Kidney (tissue), 14 donors: Measurements from ENCODE around the gene RGS3. TPM values are rescaled to one million over a fixed set of nuclear protein-coding genes. Genes with fewer than 3 reads are reported as not detected.
"Not testable (repeated sequence)": the region's sequence is repeated elsewhere in the genome, so short reads cannot be mapped to it uniquely, and the experiment has no call there.

ENCODE experiments used
- DNase-seq, 5 donors: peaks; one replicate each; pipeline ENCODE4 v3.0.0-alpha.2; 2013 to 2020
- FAIRE-seq: peaks from 2 replicates; lab custom pipeline; 2012; peaks lifted over from hg19 to GRCh38; lab: Jason Lieb, UNC
- H3K27ac ChIP-seq, 2 donors: one replicate each; pipeline ENCODE4 v1.7.0; 2013; ENCODE audit warnings: low read depth in 2 of 2, low read length in 2 of 2, inconsistent platforms in 1 of 2
- H3K27me3 ChIP-seq: one replicate; pipeline ENCODE4 v1.7.1; 2013; ENCODE audit warnings: low read length, inconsistent platforms; ENCODE audit not compliant: control insufficient read depth, insufficient read depth
- H3K36me3 ChIP-seq, 3 donors: one replicate each; pipeline versions ENCODE4 v1.7.0 to v1.7.1; 2013; ENCODE audit warnings: low read length in 3 of 3, control low read depth in 1 of 3, inconsistent platforms in 1 of 3; ENCODE audit not compliant: insufficient read depth in 3 of 3, control insufficient read depth in 2 of 3
- H3K4me1 ChIP-seq, 3 donors: one replicate each; pipeline versions ENCODE4 v1.7.0 to v1.7.1; 2013; ENCODE audit warnings: low read length in 3 of 3, inconsistent platforms in 1 of 3, low read depth in 1 of 3; ENCODE audit not compliant: control insufficient read depth in 2 of 3, insufficient read depth in 2 of 3
- H3K4me3 ChIP-seq, 3 donors: one replicate each; pipeline versions ENCODE4 v1.7.0 to v1.8.1; 2013; ENCODE audit warnings: low read length in 3 of 3, control low read depth in 1 of 3, inconsistent platforms in 1 of 3
- H3K9ac ChIP-seq, 3 donors: one replicate each; pipeline versions ENCODE4 v1.7.0 to v1.7.1; 2013; ENCODE audit warnings: low read length in 3 of 3, control low read depth in 1 of 3, inconsistent platforms in 1 of 3
- H3K9me3 ChIP-seq, 3 donors: one replicate each; pipeline versions ENCODE4 v1.7.0 to v1.7.1; 2013; ENCODE audit warnings: low read length in 3 of 3, control low read depth in 1 of 3, inconsistent platforms in 1 of 3; ENCODE audit not compliant: control insufficient read depth in 2 of 3, insufficient read depth in 1 of 3
- CTCF ChIP-seq: IDR thresholded peaks from 3 replicates; pipeline ENCODE4 v1.5.1; 2012; ENCODE audit warnings: mild to moderate bottlenecking, moderate library complexity, borderline replicate concordance; ENCODE audit not compliant: insufficient read depth; ENCODE audit errors: extremely low read depth
- intact Hi-C: fragments of 100-400 bp; cut with DNase I; formaldehyde crosslinking; loops from one replicate; pipeline ENCODE4 v1.11.1; 2022
- polyA plus RNA-seq: library from polyadenylated mRNA; stranded (reverse); fragments of 350-450 nt; fragmentation: Illumina TruSeq; extraction: RNeasy Lipid Tissue Mini Kit (QIAGEN cat#74804); gene quantifications from one replicate; pipeline ENCODE4 v1.2.3, GENCODE V29; 2014; ENCODE audit warnings: low read depth, low replicate concordance; ENCODE audit not compliant: insufficient read depth
- total RNA-seq: library from RNA; stranded (reverse); fragmentation: NEBNext Ultra II Directional; extraction: Animal tissue kit (Norgen Biotek cat#: 25700); gene quantifications from one replicate; pipeline ENCODE4 v1.2.1, GENCODE V29; 2021
- donor health status: control.
- donor health status: control.
- donor health status: control.
- donor health status: control.
- donor health status: control.
- donor health status: DM: yes; HTN: yes; CAD: no.
- donor health status: Normal renal cell carcinoma (clear cell type).

RGS3 gene
- total and polyA plus RNA-seq, 2 donors from 2014 or later = 114 to 137 TPM

GRCh38 chr9:113436728-113437515 is 26.6 kb upstream of the RGS3 start:
- Histone ChIP-seq H3K9ac (no peak overlapping the region), H3K4me1 (no peaks in the 10 kb centered on the region), H3K27ac (no peak overlapping the region), H3K4me3 (no peak overlapping the region), H3K36me3 (no peaks in the 10 kb centered on the region), H3K9me3 (no peaks in the 10 kb centered on the region), H3K27me3 (no peaks in the 10 kb centered on the region)
- peak in 1 of 5 donors; percentile 12 for DNase-seq
- no peak for TF ChIP-seq CTCF
- no peak for FAIRE-seq
- intact Hi-C loops = no loop called here

GRCh38 chr9:113437716-113438115 is 25.8 kb upstream of the RGS3 start:
- H3K36me3 ChIP-seq, H3K4me3 ChIP-seq, H3K27me3 ChIP-seq, DNase-seq, H3K27ac ChIP-seq, H3K9me3 ChIP-seq, H3K4me1 ChIP-seq, FAIRE-seq, H3K9ac ChIP-seq, intact Hi-C loops: not testable (repeated sequence)

- FAIRE-seq = no peak
- H3K4me1 ChIP-seq = no peaks in the 10 kb centered on the region
- H3K27ac ChIP-seq = no peak overlapping the region
- no peak for DNase-seq
- no peak for TF ChIP-seq CTCF
- intact Hi-C loops = no loop called here
- H3K36me3 ChIP-seq = no peaks in the 10 kb centered on the region
- no peak overlapping the region for H3K9ac ChIP-seq
- no peaks in the 10 kb centered on the region for H3K9me3 ChIP-seq
- H3K4me3 ChIP-seq = no peak overlapping the region
- no peaks in the 10 kb centered on the region for H3K27me3 ChIP-seq
Measured at GRCh38 chr9:113444736-113445135, 18.8 kb upstream of the RGS3 start.

- intact Hi-C loops = loop anchor here (2.0 kb wide), 1 partner anchor 212 kb away; no protein-coding TSS in a partner anchor
- no peak overlapping the region for H3K27ac ChIP-seq
Measured at GRCh38 chr9:113446323-113446740, 17.2 kb upstream of the RGS3 start.

More at GRCh38 chr9:113446323-113446740, 17.2 kb upstream of the RGS3 start:
- Histone ChIP-seq H3K27me3 (no peaks in the 10 kb centered on the region), H3K4me1 (no peaks in the 10 kb centered on the region), H3K4me3 (no peak overlapping the region), H3K9me3 (no peaks in the 10 kb centered on the region), H3K9ac (no peak overlapping the region), H3K36me3 (no peaks in the 10 kb centered on the region)
- peak; percentile 93 for FAIRE-seq
- peak; percentile 74 for TF ChIP-seq CTCF
- DNase-seq = peak in 2 of 5 donors; percentile 62 to 74
